GM21529 (cell line): ENCODE results near the gene ID2.

ENCODE experiments used
- ATAC-seq: cut with Tn5 transposase; IDR thresholded peaks from one replicate; pipeline ENCODE4 v1.9.1; 2021; ENCODE audit not compliant: unreplicated experiment

ID2 gene

DNA sequence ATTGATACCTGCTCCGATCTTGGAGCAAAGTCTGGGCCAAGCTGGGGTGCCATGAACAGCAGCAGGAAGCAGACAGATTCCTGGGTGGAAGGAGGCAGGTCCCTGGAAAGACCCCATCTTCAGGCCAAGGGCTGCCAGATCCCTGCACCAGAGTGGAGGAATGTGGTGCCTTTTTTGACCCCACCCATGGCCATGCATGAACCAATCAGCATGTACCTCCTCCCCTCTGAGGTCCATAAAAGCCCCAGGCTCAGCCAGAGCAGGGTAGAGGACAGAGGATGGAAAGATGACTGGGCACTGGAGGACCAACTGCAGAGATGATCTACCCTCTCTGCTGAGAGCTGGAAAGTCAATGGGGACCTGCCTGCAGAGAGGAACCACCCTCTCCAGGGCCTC, 34.4 kb upstream of the ID2 start:
- ATAC-seq, result no peak

DNA sequence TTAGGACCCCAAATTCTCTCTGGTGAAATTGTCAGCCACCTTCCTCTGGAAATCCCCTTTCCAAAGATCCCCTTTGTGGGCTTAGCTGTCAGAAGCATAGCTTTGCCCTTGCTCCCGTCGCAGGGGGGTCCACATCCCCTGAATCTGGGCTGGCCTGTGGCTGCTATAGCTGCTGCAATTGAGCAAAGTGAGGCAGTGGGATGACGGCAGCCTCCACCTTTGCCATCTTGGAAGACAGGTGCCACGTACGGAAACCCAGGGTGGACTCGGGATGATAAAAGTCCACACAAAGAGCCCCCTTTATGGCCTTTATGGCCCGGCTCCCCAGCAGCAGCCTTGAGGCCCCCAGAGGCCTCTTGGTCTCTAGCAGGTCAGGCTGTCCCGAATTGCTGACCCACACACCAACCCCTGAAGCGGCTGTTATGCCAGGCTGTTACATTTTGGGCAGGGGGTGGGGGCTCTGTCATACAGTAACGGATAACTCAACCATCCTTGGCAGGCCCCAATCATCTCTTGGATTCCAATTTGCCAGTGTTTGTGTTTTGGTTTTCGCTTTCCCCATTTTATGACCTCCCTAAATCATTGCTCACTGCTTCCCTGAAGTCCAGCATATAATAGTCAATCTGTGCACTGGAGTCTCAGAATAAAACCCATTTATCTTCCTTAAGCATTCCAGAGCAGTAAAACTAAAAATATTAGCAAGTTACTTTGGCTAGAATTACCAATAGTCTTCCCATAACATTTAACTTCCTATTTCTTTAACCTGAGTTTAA, 33.2 kb upstream of the ID2 start:
- ATAC-seq, result no peak

DNA sequence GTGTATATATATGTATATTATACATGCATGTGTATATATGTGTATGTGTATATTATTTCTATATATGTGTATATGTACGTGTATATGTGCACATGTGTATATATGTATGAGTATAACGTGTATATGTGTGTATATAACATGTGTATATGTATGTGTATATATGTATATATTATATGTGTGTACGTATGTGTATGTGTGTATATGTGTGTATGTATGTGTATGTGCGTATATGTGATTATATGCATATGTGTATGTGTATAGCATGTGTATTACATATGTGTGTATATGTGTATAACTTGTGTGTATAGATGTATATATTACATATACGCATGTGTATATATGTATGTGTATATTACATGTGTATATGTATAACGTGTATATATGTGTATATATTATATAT, 32.1 kb upstream of the ID2 start:
- no peak for ATAC-seq

DNA sequence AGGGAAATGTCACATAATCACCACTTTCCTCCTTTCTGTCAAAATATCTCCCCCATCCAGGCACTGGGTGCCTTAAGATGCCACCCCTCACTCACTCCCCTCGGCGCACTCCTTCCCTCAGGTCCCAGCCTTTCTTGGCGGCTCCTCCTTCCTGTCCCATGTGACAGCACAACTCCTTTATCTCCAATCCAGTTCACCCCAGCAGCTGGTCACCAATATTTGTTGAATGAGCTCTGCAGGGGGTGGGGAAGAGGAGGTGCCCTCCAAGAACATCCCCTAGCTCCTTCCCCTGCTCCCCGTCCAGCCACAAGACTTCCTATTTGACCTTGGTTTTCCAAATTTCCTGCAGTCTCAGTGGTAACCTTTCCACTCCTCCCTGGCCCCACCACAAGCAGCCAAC, 31.6 kb upstream of the ID2 start:
- no peak for ATAC-seq

DNA sequence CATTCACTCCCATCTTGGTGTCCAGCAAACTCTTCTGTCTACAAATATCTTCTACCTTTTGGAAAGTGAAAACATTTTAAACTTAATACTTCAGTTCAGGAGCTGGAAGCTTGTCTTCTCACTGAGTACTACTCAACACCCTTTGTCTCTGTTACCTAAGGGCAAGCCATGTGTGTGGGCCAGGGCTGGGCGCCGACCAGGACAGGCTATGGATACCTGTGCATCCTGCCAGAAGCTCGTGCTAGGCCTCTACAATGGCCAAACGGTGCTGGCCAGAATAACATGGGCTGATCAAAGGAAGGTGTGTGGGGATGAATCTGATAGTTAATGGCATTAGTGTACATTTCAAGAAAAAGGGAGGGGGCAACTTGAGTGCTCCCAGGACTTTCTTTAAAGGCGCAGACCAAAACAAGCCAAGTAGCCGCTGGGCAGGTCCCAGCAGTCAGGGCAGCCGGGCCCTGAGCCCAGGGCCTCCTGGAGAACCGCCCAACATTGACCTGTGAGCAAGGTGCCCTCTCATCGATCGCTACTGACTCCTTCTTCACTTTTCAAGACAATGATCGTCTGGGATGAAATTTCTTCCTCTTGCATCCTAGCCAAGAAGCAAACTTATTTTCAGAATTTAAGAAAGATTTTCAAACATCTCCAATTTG, 29.0 kb upstream of the ID2 start:
- no peak for ATAC-seq

DNA sequence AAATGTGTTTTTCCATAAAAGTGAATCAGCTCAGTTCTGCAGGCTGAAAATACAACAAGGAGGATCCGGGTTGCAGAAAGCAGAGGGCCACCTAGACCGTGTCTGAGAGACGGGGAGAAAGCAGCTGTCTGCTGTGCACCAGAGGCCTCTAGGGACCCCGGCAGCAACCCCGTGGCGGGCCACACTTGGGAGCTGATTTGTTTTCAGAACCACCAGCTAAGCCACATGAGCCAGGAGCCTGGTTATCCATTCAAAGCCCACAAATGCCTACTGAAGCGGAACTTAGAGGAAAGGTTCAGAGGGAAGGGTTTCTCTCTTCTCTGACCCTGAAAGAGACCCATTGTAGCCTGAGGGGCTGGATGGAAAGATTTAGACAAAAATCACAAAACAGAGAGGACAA, 28.4 kb upstream of the ID2 start:
- ATAC-seq, result no peak

DNA sequence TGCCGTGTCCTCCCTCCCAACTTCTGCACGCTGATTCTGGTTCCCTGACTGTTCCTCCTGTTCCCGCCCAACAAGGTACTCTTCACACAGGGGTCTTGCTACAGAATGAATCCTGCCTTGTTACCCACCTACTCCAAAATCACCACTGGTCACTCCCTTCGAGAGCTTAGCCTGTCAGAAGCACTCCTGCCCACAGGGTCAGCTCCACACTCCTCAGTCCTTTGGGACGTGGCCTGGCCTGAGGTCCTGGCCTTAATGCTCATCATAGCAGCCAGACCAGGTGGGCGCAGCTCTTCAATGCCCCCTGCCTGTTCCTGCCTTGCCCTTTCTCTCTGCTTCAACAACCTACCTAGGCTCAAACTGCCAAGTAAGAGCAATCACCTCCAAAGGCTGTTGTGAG, 27.8 kb upstream of the ID2 start:
- ATAC-seq, result no peak

DNA sequence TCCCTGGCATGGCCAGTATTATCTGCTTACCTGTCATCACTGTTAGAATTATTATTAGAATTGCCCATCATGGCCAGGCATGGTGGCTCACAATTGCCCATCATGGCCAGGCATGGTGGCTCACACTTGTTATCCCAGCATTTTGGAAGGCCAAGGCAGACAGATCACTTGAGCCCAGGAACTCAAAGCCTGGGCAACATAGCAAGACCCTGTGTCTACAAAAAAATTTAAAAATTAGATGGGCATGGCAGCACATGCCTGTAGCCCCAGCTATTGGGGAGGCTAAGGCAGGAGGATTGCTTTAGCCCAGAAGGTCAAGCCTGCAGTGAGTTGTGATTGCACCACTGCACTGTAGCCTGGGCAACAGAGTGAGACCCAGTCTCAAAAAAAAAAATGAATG, 27.4 kb upstream of the ID2 start:
- no peak for ATAC-seq

DNA sequence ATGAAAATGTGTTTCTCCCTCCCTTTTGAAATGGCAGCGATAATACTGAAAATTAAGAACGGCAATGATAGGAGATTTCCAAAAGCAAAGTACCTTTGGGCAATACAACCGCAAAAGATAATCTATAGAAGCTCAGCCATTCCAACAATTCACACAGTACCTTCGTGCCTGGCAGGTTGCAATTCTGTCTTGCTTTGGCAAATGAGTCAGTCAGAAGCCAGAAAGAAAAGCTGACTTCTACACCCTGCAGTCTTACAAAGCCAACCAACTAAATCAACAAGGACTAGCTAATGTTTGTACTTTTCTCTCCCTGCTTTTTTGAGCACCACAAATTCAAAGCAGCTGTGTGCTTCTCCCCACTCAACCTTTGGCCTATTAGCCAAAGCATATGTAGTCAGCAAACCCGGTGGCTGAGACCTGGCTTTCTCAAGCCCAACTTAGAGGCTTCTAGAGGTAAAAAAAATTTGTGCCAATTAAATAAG, 25.7 kb upstream of the ID2 start:
- no peak for ATAC-seq

DNA sequence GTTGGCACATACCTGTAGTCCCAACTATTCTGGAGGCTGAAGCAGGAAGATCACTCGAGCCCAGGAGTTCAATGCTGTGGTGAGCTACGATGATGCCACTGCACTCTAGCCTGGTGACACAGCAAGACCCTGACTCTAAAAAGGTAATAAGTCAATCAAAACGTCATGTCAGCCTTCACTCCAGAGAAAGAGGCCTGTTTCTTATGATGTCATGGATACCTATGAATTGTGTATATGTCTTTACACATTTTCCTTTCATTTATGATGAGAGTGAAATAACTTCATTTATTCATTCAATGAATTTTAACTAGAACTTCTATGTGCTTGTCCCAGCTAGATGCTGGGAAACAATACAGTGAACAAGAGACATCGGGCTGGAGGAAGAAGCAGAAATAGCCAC, 25.0 kb upstream of the ID2 start:
- no peak for ATAC-seq

DNA sequence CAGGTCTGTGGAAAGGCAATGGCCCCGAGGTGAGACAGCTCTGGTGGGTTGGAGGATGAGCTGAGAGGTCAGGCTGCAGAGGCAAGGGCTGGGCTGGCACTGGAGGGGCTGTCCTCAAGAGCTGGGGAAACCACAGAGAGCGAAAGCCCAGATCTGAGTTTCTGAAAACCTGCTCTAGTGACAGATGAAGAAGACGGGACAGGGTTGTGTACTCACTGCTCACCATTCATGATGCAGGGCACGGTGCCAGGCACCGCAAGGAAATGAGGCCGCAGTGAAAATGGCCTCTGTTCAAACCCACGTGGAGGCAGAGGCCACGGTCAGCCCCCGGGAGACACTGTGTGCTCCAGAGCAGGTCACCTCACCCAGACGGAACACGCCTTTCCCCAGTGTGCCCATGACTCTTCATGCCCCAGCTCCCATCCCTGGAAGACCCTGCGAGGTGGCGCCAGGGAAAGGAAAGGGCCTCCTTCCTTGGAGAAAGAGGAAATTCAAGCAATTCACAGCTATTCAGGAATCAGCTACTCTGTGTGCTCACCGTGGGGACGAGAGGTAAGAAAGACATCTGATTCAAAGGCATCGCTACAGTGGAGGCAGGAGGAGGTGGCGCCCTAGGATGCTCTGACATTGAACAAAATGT, 24.3 kb upstream of the ID2 start:
- ATAC-seq, result no peak

DNA sequence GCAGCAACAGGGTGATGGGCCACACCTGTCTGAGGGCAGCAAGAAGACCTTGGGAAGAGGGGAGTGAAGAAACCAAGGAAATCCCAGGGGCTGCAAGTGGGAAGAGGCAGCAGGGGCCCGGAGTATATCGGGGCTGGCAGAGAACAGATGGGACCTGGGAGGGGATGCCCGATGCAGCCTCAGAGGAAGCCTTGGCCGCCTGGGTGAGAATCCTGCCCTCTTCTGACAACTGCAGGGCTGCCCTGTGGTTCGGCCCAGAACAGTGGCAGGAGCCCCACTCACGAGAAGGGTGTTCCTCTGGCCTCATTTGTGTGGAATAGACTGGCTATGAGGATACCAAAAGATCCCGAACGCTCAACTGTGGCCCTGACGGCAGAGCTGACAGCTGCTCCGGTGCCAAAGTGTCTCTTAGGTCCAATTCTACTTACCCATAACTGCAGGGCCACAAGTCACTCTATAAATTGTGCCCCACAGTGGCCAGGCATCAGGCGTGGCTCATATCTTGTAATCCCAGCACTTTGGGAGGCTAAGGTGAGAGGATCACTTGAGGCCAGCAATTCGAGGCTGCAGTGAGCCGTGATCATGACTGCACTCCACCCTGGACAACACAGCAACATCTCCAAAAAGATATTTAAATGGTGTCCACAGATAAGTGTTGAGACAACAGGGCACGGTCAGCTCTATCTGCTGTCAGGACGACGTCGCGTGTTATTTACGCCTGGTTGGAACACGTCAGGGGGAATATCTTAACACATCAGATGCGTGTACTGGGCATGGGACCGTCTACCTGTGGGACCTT, 23.6 kb upstream of the ID2 start:
- no peak for ATAC-seq

DNA sequence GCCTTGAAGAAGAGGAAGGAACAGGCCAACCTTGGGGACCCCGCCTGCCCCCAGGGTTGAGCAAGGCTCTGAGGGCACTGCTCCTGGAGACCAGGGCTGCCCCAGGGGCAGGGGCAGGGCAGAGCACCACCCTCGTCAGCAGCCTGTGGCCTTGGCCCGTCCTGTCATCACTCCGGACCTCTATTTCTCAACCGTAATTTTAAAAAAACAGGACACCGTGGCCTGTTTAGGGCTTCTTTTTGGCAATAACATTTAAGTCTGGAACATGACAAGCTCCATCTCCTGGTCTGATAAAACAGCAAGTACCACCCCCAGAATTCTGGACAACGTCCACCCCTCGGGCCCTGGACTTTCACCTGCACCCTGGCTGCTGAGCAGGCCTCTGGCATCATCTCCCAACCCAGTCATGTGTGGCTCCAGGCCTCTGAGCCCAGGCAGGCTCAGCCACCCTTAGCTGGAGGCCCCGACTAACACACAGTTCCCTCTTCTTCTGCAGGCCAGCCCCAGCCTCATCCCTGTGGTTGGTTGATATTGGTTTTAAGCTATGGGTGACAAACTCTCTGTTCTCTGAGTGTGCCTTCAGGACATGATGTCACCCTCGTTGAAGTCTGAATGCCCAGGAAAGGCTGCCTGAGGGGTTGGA, 22.6 kb upstream of the ID2 start:
- ATAC-seq, result no peak

DNA sequence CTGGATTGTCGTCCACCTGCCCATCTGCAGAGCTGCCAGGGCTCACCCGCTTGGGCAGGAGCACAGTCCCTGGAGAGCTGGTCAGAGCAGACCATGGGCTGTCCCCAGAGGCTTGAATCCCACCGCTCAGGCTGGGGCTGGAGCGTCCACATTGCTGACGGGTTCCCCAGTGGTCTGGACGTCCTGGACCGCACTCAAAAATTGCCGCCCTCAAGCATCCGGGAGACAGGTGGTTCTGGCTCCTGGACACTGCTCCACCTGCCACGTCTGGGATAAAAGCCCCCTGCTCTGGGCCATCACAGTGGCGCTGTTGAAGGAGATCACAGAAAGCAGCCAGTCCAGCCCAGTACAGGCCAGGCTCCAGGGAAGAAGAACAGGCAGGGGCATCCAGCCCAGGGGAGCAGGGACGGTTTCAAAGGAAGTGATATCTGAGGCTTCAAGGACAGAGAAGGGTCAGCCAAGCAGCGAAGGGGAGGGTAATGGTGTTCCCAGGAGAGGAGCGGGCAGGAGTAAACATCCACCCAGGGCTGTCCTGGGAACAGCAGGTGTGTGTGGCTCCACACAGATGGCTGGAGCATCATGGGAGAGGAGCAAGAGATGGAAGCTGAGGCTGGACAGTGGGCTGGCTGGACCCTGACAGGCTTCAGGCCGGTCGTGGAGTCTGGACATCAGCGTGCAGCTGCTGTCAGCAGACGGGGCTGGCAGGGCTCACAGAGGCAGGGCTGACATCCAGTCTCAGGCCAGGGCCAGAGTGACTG, 21.9 kb upstream of the ID2 start:
- no peak for ATAC-seq

DNA sequence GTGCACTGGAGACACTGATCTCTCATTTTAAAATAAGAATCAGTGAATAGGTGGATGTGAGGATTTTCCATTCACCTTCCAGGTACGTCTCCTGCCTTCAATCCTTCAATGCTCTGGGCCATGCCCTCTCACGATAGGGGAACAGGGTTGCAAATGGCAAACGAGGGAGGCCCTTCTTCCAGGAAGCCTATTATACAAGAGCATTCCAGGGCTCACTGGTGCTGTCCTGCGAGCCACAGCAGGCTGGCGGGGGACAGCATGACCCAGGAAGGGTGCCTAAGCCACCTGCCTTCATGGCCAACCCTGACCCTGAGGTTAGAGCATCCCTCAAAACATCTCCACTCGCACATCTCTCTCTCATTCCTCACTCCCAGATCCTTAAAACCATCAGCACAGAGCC, 20.6 kb upstream of the ID2 start:
- ATAC-seq, result no peak

DNA sequence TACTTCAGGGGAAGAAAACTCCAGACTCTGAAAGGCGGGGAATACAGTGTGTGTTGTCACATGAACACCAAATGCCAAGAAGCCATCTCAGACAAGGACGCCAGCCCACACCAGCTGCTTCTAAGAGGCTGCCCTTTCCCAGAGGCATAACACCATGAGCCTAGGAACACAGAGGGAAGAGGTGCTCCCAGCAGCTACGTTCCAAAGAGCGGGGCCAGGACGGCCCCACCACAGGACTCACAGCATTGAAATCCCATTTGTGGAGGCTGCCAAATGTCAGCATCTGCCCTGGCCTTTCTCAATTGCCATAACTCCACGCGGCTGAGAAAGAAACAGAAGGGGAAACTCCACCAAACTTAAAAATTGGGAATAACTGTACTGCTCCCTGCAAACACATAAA, 20.1 kb upstream of the ID2 start:
- no peak for ATAC-seq

DNA sequence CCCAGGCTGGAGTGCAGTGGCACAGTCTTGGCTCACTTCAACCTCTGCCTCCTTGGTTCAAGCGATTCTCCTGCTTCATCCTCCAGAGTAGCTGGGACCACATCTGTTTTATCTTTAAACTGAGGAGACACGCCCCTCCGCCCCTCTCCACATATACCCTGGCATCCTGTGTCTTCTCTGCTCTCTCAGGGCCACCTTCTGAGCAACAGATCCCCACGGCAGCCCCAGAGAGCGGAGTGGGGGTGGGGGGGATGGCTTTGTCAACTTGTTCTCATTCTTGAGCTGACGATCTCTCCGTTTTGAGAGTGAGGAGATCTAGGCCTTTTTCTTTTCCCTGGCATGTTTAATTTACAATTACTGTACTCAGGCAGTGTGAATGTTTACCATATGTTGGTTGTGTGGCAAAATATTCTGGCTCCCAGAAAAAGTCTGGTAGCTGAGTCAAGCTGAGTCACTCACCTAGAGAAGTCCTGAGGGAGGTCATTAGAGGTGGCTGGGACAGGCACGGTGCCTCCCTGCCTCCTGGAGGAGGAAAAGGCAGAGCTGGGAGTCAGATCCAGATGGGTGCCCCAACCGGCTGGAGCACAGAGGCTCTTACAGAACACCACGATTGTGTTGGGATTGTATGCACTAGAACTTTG, 19.5 kb upstream of the ID2 start:
- ATAC-seq, result no peak

DNA sequence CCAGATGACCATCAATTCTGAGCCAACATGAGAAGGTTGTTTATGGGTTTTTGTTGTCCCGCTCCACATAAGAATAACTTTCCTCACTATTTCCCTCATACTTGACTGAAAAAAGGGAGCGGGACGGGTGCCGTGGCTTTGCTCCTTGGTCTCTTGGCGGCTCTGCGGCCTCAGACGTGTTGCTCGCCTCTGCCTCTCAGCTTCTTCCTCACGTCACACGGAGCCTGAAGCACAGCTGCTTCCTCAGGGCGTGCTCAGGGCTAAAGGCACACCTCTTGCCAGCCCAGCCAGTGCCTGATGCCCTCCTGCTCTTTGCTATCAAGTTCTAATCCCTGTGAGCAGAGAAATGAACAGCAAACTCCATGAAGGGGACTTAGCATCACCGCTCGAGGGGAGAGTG, 17.9 kb upstream of the ID2 start:
- no peak for ATAC-seq

DNA sequence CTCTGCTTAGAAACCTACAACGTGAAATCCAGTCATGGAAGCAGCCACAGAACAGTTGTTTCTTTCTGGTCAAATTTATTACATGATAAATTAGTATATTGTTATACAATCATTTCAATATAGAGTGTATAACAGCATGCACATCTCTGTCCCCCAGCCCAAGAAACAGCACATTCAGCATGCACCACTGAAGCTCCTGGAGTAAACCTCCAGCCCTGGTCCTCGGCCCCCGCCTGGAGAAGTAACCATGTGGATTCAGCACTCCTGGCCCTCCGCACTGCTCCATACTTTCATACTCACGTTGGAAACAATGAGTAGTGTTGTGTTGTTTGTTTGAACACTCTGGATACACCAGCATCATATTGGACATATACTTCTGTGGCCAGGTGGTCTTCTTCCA, 15.3 kb upstream of the ID2 start:
- no peak for ATAC-seq
